HepG2 (cell line): ENCODE results near the gene FRMD4A. TPM values are rescaled to one million over a fixed set of nuclear protein-coding genes. Genes with fewer than 3 reads are reported as not detected.

Experiments used
- ATAC-seq: fragments of 200-7000 bp; cut with Tn5 transposase; 3 replicates; pipeline ENCODE4 v1.9.1; 2020; ENCODE audit warnings: mild to moderate bottlenecking, moderate library complexity
- BruUV-seq: library from RNA; stranded (reverse); fragments of 400-500 nt; replicated peaks from 2 replicates; lab custom pipeline; 2021; lab: Mats Ljungman, UMichigan
- CTCF ChIA-PET: fragments of 300-600 bp; formaldehyde crosslinking; extraction: SDS; loops from one replicate; lab custom pipeline; 2021; ENCODE audit warnings: low total read pairs, inconsistent platforms, low intra/inter-chr PET ratio; lab: Yijun Ruan, JAX
- POLR2A ChIA-PET: fragments of 350-600 bp; sonication (Branson Sonifier 250); formaldehyde crosslinking; loops from one replicate; lab custom pipeline; 2020; ENCODE audit warnings: antibody characterized with exemption, inconsistent platforms; lab: Yijun Ruan, JAX
- DNase-seq: peaks from one replicate; pipeline ENCODE4 v3.0.0-alpha.2; 2015; ENCODE audit warnings: low spot score
- FAIRE-seq: peaks from 3 replicates; lab custom pipeline; 2011; peaks lifted over from hg19 to GRCh38; lab: Jason Lieb, UNC
- H2AFZ ChIP-seq: one replicate; pipeline ENCODE4 v1.6.1; 2011; ENCODE audit warnings: low read length, inconsistent platforms
- H3K27ac ChIP-seq: fragments of 300-600 bp; 3 replicates; pipeline ENCODE4 v1.8.0; 2011; ENCODE audit warnings: mixed run types, mild to moderate bottlenecking, mixed read lengths, low read length, inconsistent platforms; ENCODE audit not compliant: insufficient read depth; ENCODE audit errors: extremely low read length
- H3K27me3 ChIP-seq, 2 experiments: fragments of 200-600 bp in 1 of 2; 2 replicates in 1 of 2; 3 replicates in 1 of 2; pipeline versions ENCODE4 v1.6.0 to v1.8.0; 2011; ENCODE audit warnings: low read length in 2 of 2, mild to moderate bottlenecking in 2 of 2, moderate library complexity in 2 of 2, inconsistent platforms in 1 of 2; ENCODE audit not compliant: insufficient read depth in 2 of 2, control insufficient read depth in 1 of 2
- H3K36me3 ChIP-seq, 2 experiments: fragments of 200-600 bp in 1 of 2; replicated peaks in 1 of 2; 2 replicates in 1 of 2; 3 replicates in 1 of 2; pipeline versions ENCODE4 v1.5.1 to v1.8.0; 2011; ENCODE audit warnings: low read length in 2 of 2, inconsistent platforms in 1 of 2; ENCODE audit not compliant: insufficient read depth in 2 of 2, control insufficient read depth in 1 of 2
- H3K4me1 ChIP-seq: 2 replicates; pipeline ENCODE4 v1.5.1; 2012; ENCODE audit warnings: low read length, inconsistent platforms; ENCODE audit not compliant: insufficient read depth
- H3K4me2 ChIP-seq: 2 replicates; pipeline ENCODE4 v1.6.0; 2011; ENCODE audit warnings: low read depth, low read length, inconsistent platforms
- H3K4me3 ChIP-seq, 3 experiments: fragments of 200-600 bp in 1 of 3; sonication (generic), shearing (Covaris generic) in 1 of 3; replicated peaks in 1 of 3; 2 replicates each; pipeline ENCODE4 v1.5.1; 2011 to 2016; ENCODE audit warnings: low read length in 3 of 3, inconsistent platforms in 2 of 3, low read depth in 2 of 3, mild to moderate bottlenecking in 2 of 3, control low read depth in 1 of 3, mixed read lengths in 1 of 3; ENCODE audit not compliant: insufficient read depth in 1 of 3
- H3K79me2 ChIP-seq: one replicate; pipeline ENCODE4 v1.6.1; 2011; ENCODE audit warnings: low read length, inconsistent platforms; ENCODE audit not compliant: insufficient read depth
- H3K9ac ChIP-seq: 2 replicates; pipeline ENCODE4 v1.6.0; 2011; ENCODE audit warnings: mild to moderate bottlenecking, low read depth, low read length, inconsistent platforms; ENCODE audit not compliant: insufficient read depth
- H3K9me3 ChIP-seq: 2 replicates; pipeline ENCODE4 v1.5.1; 2012; ENCODE audit warnings: mild to moderate bottlenecking, low read length
- H4K20me1 ChIP-seq: 2 replicates; pipeline ENCODE4 v1.6.0; 2011; ENCODE audit warnings: inconsistent platforms, mild to moderate bottlenecking, low read length, moderate library complexity; ENCODE audit not compliant: insufficient read depth
- ATRX ChIP-seq: sonication (generic); formaldehyde crosslinking; IDR thresholded peaks from 2 replicates; pipeline ENCODE4 v1.4.0; 2020; ENCODE audit warnings: missing genetic modification reagents, borderline replicate concordance
- KLF16 ChIP-seq, 2 experiments: sonication (generic) in 1 of 2; formaldehyde crosslinking in 1 of 2; IDR thresholded peaks; 2 replicates each; pipeline versions ENCODE4 v1.6.1 to v1.8.0; 2016 to 2023; ENCODE audit warnings: missing genetic modification reagents in 2 of 2, missing compliant biosample characterization in 1 of 2
- PBX2 ChIP-seq: IDR thresholded peaks from 2 replicates; pipeline ENCODE4 v1.6.1; 2016; ENCODE audit warnings: control low read depth
- PTBP1 ChIP-seq: fragments of 200-400 bp; formaldehyde crosslinking; IDR thresholded peaks from 2 replicates; pipeline ENCODE4 v1.6.1; 2018; ENCODE audit warnings: low read length, low read depth; ENCODE audit not compliant: poor library complexity, severe bottlenecking
- SIX4 ChIP-seq: sonication (generic); formaldehyde crosslinking; IDR thresholded peaks from 2 replicates; pipeline ENCODE4 v1.4.0; 2020; ENCODE audit warnings: missing genetic modification reagents
- SYNCRIP ChIP-seq: fragments of 200-400 bp; formaldehyde crosslinking; IDR thresholded peaks from 2 replicates; pipeline ENCODE4 v1.6.1; 2018; ENCODE audit warnings: mild to moderate bottlenecking, low read depth, low read length; ENCODE audit not compliant: insufficient read depth
- ZBTB1 ChIP-seq: sonication (generic); formaldehyde crosslinking; IDR thresholded peaks from 2 replicates; pipeline ENCODE4 v1.4.0; 2020; ENCODE audit warnings: missing genetic modification reagents, borderline replicate concordance
- ZBTB38 ChIP-seq: sonication (generic); formaldehyde crosslinking; IDR thresholded peaks from 2 replicates; pipeline ENCODE4 v1.5.1; 2020; ENCODE audit warnings: mild to moderate bottlenecking, missing genetic modification reagents
- ZNF136 ChIP-seq: sonication (generic); formaldehyde crosslinking; IDR thresholded peaks from 2 replicates; pipeline ENCODE4 v1.8.1; 2022; ENCODE audit warnings: low read depth, mild to moderate bottlenecking, moderate library complexity, missing genetic modification reagents
- ZNF292 ChIP-seq: sonication (generic); formaldehyde crosslinking; IDR thresholded peaks from 2 replicates; pipeline ENCODE4 v1.8.1; 2022; ENCODE audit warnings: mild to moderate bottlenecking, low read depth, missing genetic modification reagents, borderline replicate concordance
- ZNF660 ChIP-seq: sonication (generic); formaldehyde crosslinking; IDR thresholded peaks from 2 replicates; pipeline ENCODE4 v1.5.1; 2020; ENCODE audit warnings: mild to moderate bottlenecking, low read depth, missing genetic modification reagents, borderline replicate concordance
- WGBS: methylation state at CpG from one replicate; pipeline ENCODE4 v1.1.6; 2017; ENCODE audit warnings: low lambda C conversion rate; 5-methylcytosine and 5-hydroxymethylcytosine counted together
- in situ Hi-C: cut with HindIII; loops from 2 replicates; pipeline ENCODE4 v1.10.0; 2017; ENCODE audit warnings: low pct_unique_long_range_greater_than_20kb; ENCODE audit not compliant: extremely low pct_ligation_motif_present
- intact Hi-C: fragments of 100-400 bp; cut with micrococcal nuclease; formaldehyde crosslinking; loops from one replicate; pipeline ENCODE4 v1.10.0; 2022; ENCODE audit not compliant: unreplicated experiment
- polyA plus RNA-seq, 8 experiments: library from polyadenylated mRNA; depleted of rRNA in 3 of 8; stranded (reverse) in 7 of 8; unstranded in 1 of 8; fragments of >200 nt; fragmentation: Illumina TruSeq in 4 of 8; extraction: Trizol in 4 of 8; gene quantifications; 2 replicates each; pipeline versions ENCODE4 v1.2.1 to v1.2.3, GENCODE V29; 2011 to 2016; ENCODE audit warnings: low read depth in 4 of 8, missing spikeins in 1 of 8, mixed read lengths in 1 of 8; ENCODE audit not compliant: insufficient read depth in 1 of 8
- total RNA-seq, 5 experiments: library from RNA; depleted of rRNA; stranded (reverse); fragments of >200 nt; fragmentation: Illumina TruSeq; extraction: Trizol; gene quantifications; 2 replicates each; pipeline ENCODE4 v1.2.3, GENCODE V29; 2016; ENCODE audit warnings: low read depth in 1 of 5

The FRMD4A gene
- total and polyA plus RNA-seq, 2 of the 13 experiments (the other 11 are each of a cell fraction or from before 2014, with no cell fraction given): 0.09 to 0.26 TPM

- no peak for TF ChIP-seq ZNF136
- no peak for TF ChIP-seq PTBP1
- TF ChIP-seq ZBTB1 (CRISPR knock-in tag): no peak
- TF ChIP-seq ATRX (CRISPR knock-in tag): no peak
- no peak for TF ChIP-seq SIX4 (CRISPR knock-in tag)
- no peak for TF ChIP-seq PBX2 (CRISPR knock-in tag)
- no peak for TF ChIP-seq ZNF660 (CRISPR knock-in tag)
- no peak for TF ChIP-seq ZNF292 (CRISPR knock-in tag)
- TF ChIP-seq ZBTB38 (CRISPR knock-in tag): no peak
- TF ChIP-seq KLF16 (CRISPR knock-in tag; IDR thresholded peaks at IDR 0.05): no peak
- no peak for TF ChIP-seq SYNCRIP
- Histone ChIP-seq H2AFZ (no peak overlapping the region), H3K4me3 (no peak overlapping the region), H3K79me2 (no peaks in the 10 kb centered on the region), H3K9ac (no peak overlapping the region), H3K36me3 (no peaks in the 10 kb centered on the region), H3K4me1 (no peaks in the 10 kb centered on the region), H3K27me3 (peaks cover 1 to 4% of the 10 kb centered on the region in 2 experiments; a peak in 2 of 5 replicates), H3K4me2 (no peak overlapping the region), H3K9me3 (no peaks in the 10 kb centered on the region), H3K27ac (no peak overlapping the region), H4K20me1 (no peaks in the 10 kb centered on the region)
- intact Hi-C loops (no loop called here), in situ Hi-C loops (no loop called here)
- WGBS: 50% methylated on average over 9 of the region's 9 CpGs
- POLR2A ChIA-PET: no interaction called here
- FAIRE-seq (no peak), ATAC-seq (no peak), DNase-seq (no peak)
- CTCF ChIA-PET: no interaction called here
- no TSS peak for BruUV-seq
These were observed 372.9 kb downstream of the FRMD4A start for GRCh38 chr10:13957856-13958255.
